ENCODE results near the gene FAM162A. TPM values are rescaled to one million over a fixed set of nuclear protein-coding genes. Genes with fewer than 3 reads are reported as not detected.
"Not testable (repeated sequence)": the region's sequence is repeated elsewhere in the genome, so short reads cannot be mapped to it uniquely, and the experiment has no call there.

The FAM162A gene
- total and polyA plus RNA-seq, 2 experiments from 2014 or later, result 209 to 642 TPM

- no peak for DNase-seq (ENCODE audit: low read depth in 1 of 2, low spot score in 1 of 2)
- Histone ChIP-seq H3K27ac (no peak overlapping the region), H3K9me3 (ENCODE audit: low read depth) (no peaks in the 10 kb centered on the region), H3K27me3 (no peaks in the 10 kb centered on the region), H3K4me1 (ENCODE audit: low read depth) (peaks cover 5% of the 10 kb centered on the region), H3K4me3 (no peak overlapping the region), H3K36me3 (peaks cover 28% of the 10 kb centered on the region)
- TF ChIP-seq, protein P1, sequence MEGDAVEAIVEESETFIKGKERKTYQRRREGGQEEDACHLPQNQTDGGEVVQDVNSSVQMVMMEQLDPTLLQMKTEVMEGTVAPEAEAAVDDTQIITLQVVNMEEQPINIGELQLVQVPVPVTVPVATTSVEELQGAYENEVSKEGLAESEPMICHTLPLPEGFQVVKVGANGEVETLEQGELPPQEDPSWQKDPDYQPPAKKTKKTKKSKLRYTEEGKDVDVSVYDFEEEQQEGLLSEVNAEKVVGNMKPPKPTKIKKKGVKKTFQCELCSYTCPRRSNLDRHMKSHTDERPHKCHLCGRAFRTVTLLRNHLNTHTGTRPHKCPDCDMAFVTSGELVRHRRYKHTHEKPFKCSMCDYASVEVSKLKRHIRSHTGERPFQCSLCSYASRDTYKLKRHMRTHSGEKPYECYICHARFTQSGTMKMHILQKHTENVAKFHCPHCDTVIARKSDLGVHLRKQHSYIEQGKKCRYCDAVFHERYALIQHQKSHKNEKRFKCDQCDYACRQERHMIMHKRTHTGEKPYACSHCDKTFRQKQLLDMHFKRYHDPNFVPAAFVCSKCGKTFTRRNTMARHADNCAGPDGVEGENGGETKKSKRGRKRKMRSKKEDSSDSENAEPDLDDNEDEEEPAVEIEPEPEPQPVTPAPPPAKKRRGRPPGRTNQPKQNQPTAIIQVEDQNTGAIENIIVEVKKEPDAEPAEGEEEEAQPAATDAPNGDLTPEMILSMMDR (IDR thresholded peaks at IDR 0.05; ENCODE audit: low read depth, low read length), result no peak
These were observed 37.9 kb downstream of the FAM162A start for GRCh38 chr3:122421836-122422235.

GRCh38 chr3:122427857-122428471 is 44.0 kb downstream of the FAM162A start:
- Histone ChIP-seq H3K27ac (peak overlapping the region; percentile 40), H3K4me3 (no peak overlapping the region), H3K4me1 (ENCODE audit: low read depth) (no peaks in the 10 kb centered on the region), H3K27me3 (no peaks in the 10 kb centered on the region), H3K9me3 (ENCODE audit: low read depth) (no peaks in the 10 kb centered on the region), H3K36me3 (peaks cover 47% of the 10 kb centered on the region)
- TF ChIP-seq, protein P1 (IDR thresholded peaks at IDR 0.05; ENCODE audit: low read depth, low read length), result no peak
- DNase-seq (ENCODE audit: low read depth in 1 of 2, low spot score in 1 of 2), result no peak

GRCh38 chr3:122430371-122430770 is 46.4 kb downstream of the FAM162A start:
- no peak for DNase-seq (ENCODE audit: low read depth in 1 of 2, low spot score in 1 of 2)
- Histone ChIP-seq H3K36me3 (peaks cover 45% of the 10 kb centered on the region), H3K4me3 (no peak overlapping the region), H3K27ac (no peak overlapping the region), H3K9me3 (ENCODE audit: low read depth) (no peaks in the 10 kb centered on the region), H3K27me3 (no peaks in the 10 kb centered on the region), H3K4me1 (ENCODE audit: low read depth) (no peaks in the 10 kb centered on the region)
- TF ChIP-seq, protein P1 (IDR thresholded peaks at IDR 0.05; ENCODE audit: low read depth, low read length), result no peak

DNA sequence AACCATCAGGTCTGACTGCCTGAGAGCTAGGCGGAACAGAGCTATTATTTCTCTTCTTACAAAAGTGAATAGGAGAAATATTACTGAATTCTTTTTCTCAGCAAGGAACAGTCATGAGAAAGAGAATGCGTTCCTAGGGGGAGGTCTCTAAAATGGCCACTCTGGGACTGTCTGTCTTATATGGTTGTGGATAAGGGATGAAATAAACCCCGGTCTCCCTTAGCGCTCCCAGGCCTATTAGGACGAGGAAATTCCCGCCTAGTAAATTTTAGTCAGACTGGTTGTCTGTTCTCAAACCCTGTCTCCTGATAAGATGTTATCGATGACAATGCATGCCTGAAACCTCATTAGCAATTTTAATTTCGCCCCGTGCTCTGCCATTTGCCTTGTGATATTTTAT is 52.0 kb downstream of the FAM162A start:
- Histone ChIP-seq H3K9me3 (ENCODE audit: low read depth) (no peaks in the 10 kb centered on the region), H3K36me3 (peaks cover 70% of the 10 kb centered on the region), H3K4me1 (ENCODE audit: low read depth) (no peaks in the 10 kb centered on the region), H3K27me3 (no peaks in the 10 kb centered on the region), H3K4me3 (no peak overlapping the region), H3K27ac (no peak overlapping the region)
- no peak for DNase-seq (ENCODE audit: low read depth in 1 of 2, low spot score in 1 of 2)
- TF ChIP-seq, protein P1 (IDR thresholded peaks at IDR 0.05; ENCODE audit: low read depth, low read length), result no peak

- no peak overlapping the region for H3K4me3 ChIP-seq
- peaks cover 27% of the 10 kb centered on the region for H3K36me3 ChIP-seq
- no peaks in the 10 kb centered on the region for H3K9me3 ChIP-seq (ENCODE audit: low read depth)
- no peak for DNase-seq (ENCODE audit: low read depth in 1 of 2, low spot score in 1 of 2)
- no peaks in the 10 kb centered on the region for H3K4me1 ChIP-seq (ENCODE audit: low read depth)
- TF ChIP-seq, protein P1 (IDR thresholded peaks at IDR 0.05; ENCODE audit: low read depth, low read length), result no peak
- no peak overlapping the region for H3K27ac ChIP-seq
- no peaks in the 10 kb centered on the region for H3K27me3 ChIP-seq
These were observed 59.1 kb downstream of the FAM162A start for GRCh38 chr3:122443090-122443489.

DNA sequence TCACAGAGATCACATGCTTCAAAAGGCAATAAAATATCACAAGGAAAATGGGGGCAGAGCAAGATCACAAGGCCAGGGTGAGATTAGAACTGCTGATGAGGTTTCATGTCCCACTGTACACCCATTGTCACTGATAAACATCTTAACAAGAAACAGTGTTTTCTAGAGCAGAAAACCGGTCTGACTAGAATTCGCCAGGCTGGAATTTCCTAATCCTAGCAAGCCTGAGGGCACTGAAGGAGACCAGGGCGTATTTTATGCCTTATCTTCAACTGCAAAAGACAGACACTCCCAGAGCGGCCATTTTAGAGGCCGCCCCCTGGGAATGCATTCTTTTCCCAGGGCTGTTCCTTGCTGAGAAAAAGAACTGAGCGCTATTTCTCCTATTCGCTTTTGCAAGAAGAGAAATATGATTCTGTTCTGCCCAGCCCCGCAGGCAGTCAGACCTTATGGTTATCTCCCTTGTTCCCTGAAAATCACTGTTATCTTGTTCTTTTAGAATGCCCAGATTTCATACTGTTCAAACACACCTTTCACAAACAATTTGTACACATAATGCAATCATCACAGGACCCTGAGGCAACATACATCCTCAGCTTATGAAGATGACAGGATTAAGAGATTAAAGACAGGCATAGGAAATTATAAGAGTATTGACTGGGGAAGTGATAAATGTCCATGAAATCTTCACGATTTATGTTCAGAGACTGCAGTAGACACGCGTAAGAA is 59.9 kb downstream of the FAM162A start:
- not testable (repeated sequence) for H3K4me3 ChIP-seq; H3K4me1 ChIP-seq (ENCODE audit: low read depth); H3K9me3 ChIP-seq (ENCODE audit: low read depth); H3K27me3 ChIP-seq; DNase-seq (ENCODE audit: low read depth in 1 of 2, low spot score in 1 of 2); H3K27ac ChIP-seq
- H3K36me3 ChIP-seq, result peaks cover 32% of the 10 kb centered on the region

DNA sequence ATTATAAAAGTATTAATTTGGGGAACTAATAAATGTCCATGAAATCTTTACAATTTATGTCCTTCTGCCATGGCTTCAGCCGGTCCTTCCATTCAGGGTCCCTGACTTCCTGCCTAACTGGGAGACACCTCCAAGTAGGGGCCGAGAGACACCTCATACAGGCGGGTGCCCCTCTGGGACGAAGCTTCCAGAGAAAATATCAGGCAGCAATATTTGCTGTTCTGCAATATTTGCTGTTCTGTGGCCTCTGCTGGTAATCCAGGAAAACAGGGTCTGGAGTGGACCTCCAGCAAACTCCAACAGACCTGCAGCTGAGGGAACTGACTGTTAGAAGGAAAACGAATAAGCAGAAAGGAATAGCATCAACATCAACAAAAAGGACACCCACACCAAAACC is 60.5 kb downstream of the FAM162A start:
- not testable (repeated sequence) for DNase-seq (ENCODE audit: low read depth in 1 of 2, low spot score in 1 of 2); H3K9me3 ChIP-seq (ENCODE audit: low read depth); H3K4me1 ChIP-seq (ENCODE audit: low read depth); H3K27me3 ChIP-seq; H3K27ac ChIP-seq; H3K4me3 ChIP-seq
- H3K36me3 ChIP-seq, result peaks cover 32% of the 10 kb centered on the region

GRCh38 chr3:122448218-122448617 is 64.2 kb downstream of the FAM162A start:
- DNase-seq (ENCODE audit: low read depth in 1 of 2, low spot score in 1 of 2); H3K4me3 ChIP-seq; H3K4me1 ChIP-seq (ENCODE audit: low read depth); H3K27me3 ChIP-seq; H3K27ac ChIP-seq; H3K9me3 ChIP-seq (ENCODE audit: low read depth): not testable (repeated sequence)
- peaks cover 18% of the 10 kb centered on the region for H3K36me3 ChIP-seq

Data from cardiac muscle cell (in vitro differentiated cells and primary cell).